ENCODE results near the gene TRIM2. TPM values are rescaled to one million over a fixed set of nuclear protein-coding genes. Genes with fewer than 3 reads are reported as not detected.

The TRIM2 gene
- total and polyA plus RNA-seq, 10 of the 15 experiments (the other 5 are each of a cell fraction or from before 2014, with no cell fraction given), result 0.06 to 0.19 (median 0.15) TPM; not detected in 3

- no peak for TF ChIP-seq EZH2 (IDR thresholded peaks at IDR 0.05; ENCODE audit: borderline replicate concordance, control insufficient read depth, low read depth, low read length)
- no peak for TF ChIP-seq MTA2 (IDR thresholded peaks at IDR 0.05; ENCODE audit: low read depth)
- TF ChIP-seq ZBED1 (IDR thresholded peaks at IDR 0.05; ENCODE audit: borderline replicate concordance), result no peak
- TF ChIP-seq SP1 (IDR thresholded peaks at IDR 0.05; ENCODE audit: low read depth, low read length), result no peak
- TF ChIP-seq JUNB (IDR thresholded peaks at IDR 0.05), result no peak
- no peak for TF ChIP-seq FOS (IDR thresholded peaks at IDR 0.05; ENCODE audit: borderline replicate concordance, extremely low read depth, insufficient read length)
- TF ChIP-seq ZNF217 (IDR thresholded peaks at IDR 0.05), result no peak
- no peak for TF ChIP-seq SKIL (IDR thresholded peaks at IDR 0.05; ENCODE audit: low read depth, poor library complexity, severe bottlenecking)
- no peak for TF ChIP-seq RAD21 (IDR thresholded peaks at IDR 0.05; ENCODE audit: insufficient read depth, low read depth, low read length)
- TF ChIP-seq RUNX3 (IDR thresholded peaks at IDR 0.05; ENCODE audit: low read length), result no peak
- no peak for TF ChIP-seq SMC3 (IDR thresholded peaks at IDR 0.05; ENCODE audit: borderline replicate concordance, low read length)
- TF ChIP-seq EP300 (IDR thresholded peaks at IDR 0.05; ENCODE audit: borderline replicate concordance in 1 of 2, control insufficient read depth in 1 of 2, low read depth in 2 of 2, low read length in 2 of 2), result no peak
- no peak for TF ChIP-seq E2F8 (IDR thresholded peaks at IDR 0.05; ENCODE audit: low read depth, partially characterized antibody)
- no peak for TF ChIP-seq IRF4 (IDR thresholded peaks at IDR 0.05; ENCODE audit: low read depth, low read length)
Measured at GRCh38 chr4:153273751-153274150, 69.5 kb downstream of the TRIM2 start (continued).
